Suprapubic skin (tissue), 4 donors: ENCODE data around the gene SLC30A2. TPM values are rescaled to one million over a fixed set of nuclear protein-coding genes. Genes with fewer than 3 reads are reported as not detected.

ENCODE experiments used
- DNase-seq, 2 donors: peaks; one replicate each; pipeline ENCODE4 v3.0.0-alpha.2; 2019; ENCODE audit warnings: low spot score in 2 of 2
- H3K27ac ChIP-seq: fragments of 200-600 bp; sonication (generic); one replicate; pipeline ENCODE4 v1.5.1; 2019
- H3K27me3 ChIP-seq: fragments of 200-600 bp; sonication (generic); one replicate; pipeline ENCODE4 v1.5.1; 2019
- H3K36me3 ChIP-seq: fragments of 200-600 bp; sonication (generic); one replicate; pipeline ENCODE4 v1.5.1; 2019
- H3K4me1 ChIP-seq: fragments of 200-600 bp; sonication (generic); one replicate; pipeline ENCODE4 v1.5.1; 2019
- H3K4me3 ChIP-seq: fragments of 200-600 bp; sonication (generic); one replicate; pipeline ENCODE4 v1.5.1; 2019; ENCODE audit warnings: mild to moderate bottlenecking
- H3K9me3 ChIP-seq: fragments of 200-600 bp; sonication (generic); one replicate; pipeline ENCODE4 v1.5.1; 2019
- EP300 ChIP-seq: sonication (generic); formaldehyde crosslinking; IDR thresholded peaks from one replicate; pipeline ENCODE4 v1.6.1; 2017; ENCODE audit warnings: antibody characterized with exemption
- POLR2A ChIP-seq, 2 donors: fragments of 450-650 bp; IDR thresholded peaks; one replicate each; pipeline ENCODE4 v1.6.1; 2017; ENCODE audit warnings: antibody characterized with exemption in 2 of 2, mild to moderate bottlenecking in 2 of 2, moderate library complexity in 2 of 2
- POLR2AphosphoS5 ChIP-seq, 3 donors: sonication (generic); formaldehyde crosslinking; IDR thresholded peaks; one replicate each; pipeline ENCODE4 v1.6.1; 2017; ENCODE audit warnings: antibody characterized with exemption in 3 of 3
- WGBS: methylation state at CpG from one replicate; pipeline ENCODE4 v1.1.5; 2018; 5-methylcytosine and 5-hydroxymethylcytosine counted together
- total RNA-seq, 4 donors: library from RNA; depleted of rRNA; stranded (reverse); fragments of >200 nt; gene quantifications; one replicate each; pipeline ENCODE4 v1.1.0, GENCODE V29; 2016
- TF ChIP-seq, protein P1 (sequence below), 2 donors: fragments of 200-600 bp in 1 of 2; fragments of 450-650 bp in 1 of 2; sonication (generic) in 1 of 2; IDR thresholded peaks; one replicate each; pipeline ENCODE4 v1.5.1; 2016 to 2019; ENCODE audit warnings: antibody characterized with exemption in 2 of 2, mild to moderate bottlenecking in 1 of 2, moderate library complexity in 1 of 2

SLC30A2 gene
- total RNA-seq, 4 donors from 2014 or later = 0.15 to 2.0 (median 1.1) TPM

DNA sequence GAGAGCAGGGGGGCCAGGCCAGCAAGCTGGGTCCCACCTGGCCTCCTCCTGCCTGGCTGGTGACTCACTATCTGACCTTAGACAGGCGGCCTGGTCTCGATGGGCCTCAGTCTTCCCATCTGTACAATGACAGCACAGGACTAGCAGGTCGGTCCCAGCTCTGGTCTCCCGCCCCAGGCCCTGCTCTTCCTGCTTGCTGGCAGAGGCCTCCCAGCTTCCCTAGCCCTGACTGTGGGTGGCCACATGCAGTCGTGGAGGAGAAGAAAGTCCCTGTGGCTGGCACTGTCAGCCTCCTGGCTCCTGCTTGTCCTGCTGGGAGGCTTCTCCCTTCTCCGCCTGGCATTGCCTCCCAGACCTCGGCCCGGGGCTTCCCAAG, 23.5 kb downstream of the SLC30A2 start:
- H3K4me3 ChIP-seq = peak overlapping the region; percentile 18
- DNase-seq = no peak
- H3K4me1 ChIP-seq = peaks cover 15% of the 10 kb centered on the region
- 58% methylated on average over 4 of the region's 8 CpGs for WGBS
- H3K27me3 ChIP-seq = no peaks in the 10 kb centered on the region
- no peak overlapping the region for H3K27ac ChIP-seq
- H3K9me3 ChIP-seq = no peaks in the 10 kb centered on the region
- H3K36me3 ChIP-seq = no peaks in the 10 kb centered on the region
- TF ChIP-seq, protein P1, sequence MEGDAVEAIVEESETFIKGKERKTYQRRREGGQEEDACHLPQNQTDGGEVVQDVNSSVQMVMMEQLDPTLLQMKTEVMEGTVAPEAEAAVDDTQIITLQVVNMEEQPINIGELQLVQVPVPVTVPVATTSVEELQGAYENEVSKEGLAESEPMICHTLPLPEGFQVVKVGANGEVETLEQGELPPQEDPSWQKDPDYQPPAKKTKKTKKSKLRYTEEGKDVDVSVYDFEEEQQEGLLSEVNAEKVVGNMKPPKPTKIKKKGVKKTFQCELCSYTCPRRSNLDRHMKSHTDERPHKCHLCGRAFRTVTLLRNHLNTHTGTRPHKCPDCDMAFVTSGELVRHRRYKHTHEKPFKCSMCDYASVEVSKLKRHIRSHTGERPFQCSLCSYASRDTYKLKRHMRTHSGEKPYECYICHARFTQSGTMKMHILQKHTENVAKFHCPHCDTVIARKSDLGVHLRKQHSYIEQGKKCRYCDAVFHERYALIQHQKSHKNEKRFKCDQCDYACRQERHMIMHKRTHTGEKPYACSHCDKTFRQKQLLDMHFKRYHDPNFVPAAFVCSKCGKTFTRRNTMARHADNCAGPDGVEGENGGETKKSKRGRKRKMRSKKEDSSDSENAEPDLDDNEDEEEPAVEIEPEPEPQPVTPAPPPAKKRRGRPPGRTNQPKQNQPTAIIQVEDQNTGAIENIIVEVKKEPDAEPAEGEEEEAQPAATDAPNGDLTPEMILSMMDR (IDR thresholded peaks at IDR 0.05) = no peak
- TF ChIP-seq POLR2AphosphoS5 (IDR thresholded peaks at IDR 0.05) = no peak
- no peak for TF ChIP-seq POLR2A (IDR thresholded peaks at IDR 0.05)
- no peak for TF ChIP-seq EP300

DNA sequence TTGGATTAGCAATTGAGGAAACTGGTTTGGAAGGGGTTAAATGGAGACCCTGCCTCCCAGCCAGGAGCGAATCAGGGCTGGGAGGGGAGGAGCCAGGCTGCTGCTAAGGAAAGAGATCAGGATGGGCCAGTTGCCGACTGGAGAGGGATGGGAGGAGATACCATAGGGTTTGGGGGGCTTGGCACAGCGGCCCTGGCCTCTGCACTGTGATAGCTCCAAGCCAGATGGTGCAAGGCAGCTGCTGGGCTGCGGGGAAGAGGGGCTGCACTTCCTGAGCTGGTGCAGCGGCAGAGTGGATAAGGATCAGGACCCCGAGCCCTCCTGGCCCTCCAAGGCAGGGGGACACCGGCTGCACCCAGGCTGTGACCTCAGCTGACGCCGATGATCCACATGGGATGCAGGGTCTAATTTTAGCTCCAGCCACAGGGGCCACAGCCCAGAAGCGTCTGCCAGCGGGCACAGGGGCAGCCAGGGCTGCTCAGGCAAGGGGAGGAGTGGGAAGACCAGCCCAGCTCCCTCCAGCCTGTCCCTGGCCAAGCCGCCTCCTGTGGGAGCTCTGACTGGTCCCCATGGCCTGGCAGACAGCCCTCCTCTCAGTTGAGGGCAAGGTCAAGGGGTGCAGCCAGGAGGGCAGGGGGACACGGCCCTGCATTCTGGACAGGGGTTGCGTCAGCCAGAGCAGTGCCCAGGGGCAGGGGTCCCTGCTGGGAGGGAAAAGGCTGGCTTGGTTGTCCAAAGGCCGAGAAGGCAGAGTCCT, 24.1 kb downstream of the SLC30A2 start, which contains the start of gene EXTL1:
EXTL1 (plus strand) TSS at position 129 of the 757 bp plus-strand sequence. CDS start 872 bp downstream, outside the sequence.
- TF ChIP-seq, protein P1 (IDR thresholded peaks at IDR 0.05) = no peak
- TF ChIP-seq EP300 (no peak), POLR2AphosphoS5 (IDR thresholded peaks at IDR 0.05) (no peak), POLR2A (IDR thresholded peaks at IDR 0.05) (no peak)
- Histone ChIP-seq H3K27me3 (no peaks in the 10 kb centered on the region), H3K36me3 (no peaks in the 10 kb centered on the region), H3K4me3 (peak within 1 kb of the TSS; percentile 18), H3K9me3 (no peaks in the 10 kb centered on the region), H3K4me1 (peaks cover 19% of the 10 kb centered on the region), H3K27ac (no peak within 1 kb of the TSS)
- WGBS = 35% methylated on average over 8 of the region's 15 CpGs
- no peak for DNase-seq

DNA sequence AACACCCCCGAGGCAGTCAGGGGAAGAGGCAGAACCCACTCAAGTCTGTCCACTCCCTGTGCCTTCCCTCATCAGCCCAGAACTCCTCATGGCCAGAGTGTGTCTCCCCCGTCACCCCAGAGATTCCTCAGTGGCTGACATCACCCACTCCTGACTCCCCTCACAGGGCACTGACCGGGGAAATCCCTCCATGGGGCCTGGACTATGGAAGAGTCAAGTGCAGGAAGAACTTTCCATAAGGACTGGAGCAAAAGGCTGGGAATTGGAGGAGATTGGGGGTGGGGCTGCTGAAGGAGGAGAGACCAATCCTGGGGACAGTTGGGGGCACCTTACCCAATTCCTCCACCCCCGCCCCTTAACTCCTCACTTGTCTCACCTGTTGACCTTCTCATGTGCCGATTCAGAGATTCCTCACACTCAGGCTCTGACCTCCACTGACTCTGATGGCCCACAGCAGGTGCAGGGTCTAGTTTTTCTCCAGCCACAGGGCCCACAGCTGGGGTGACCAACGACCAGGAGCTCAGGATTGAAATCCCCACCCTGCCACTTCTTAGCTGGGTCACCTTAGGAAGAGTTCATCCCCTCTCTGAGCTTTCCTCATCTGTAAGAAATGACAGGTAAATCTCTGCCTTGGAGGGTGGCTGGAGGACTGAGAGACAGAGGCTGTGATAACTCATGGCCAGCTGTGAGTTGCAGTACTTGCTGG, 24.8 kb downstream of the SLC30A2 start:
- no peak overlapping the region for H3K27ac ChIP-seq
- no peak for TF ChIP-seq POLR2AphosphoS5 (IDR thresholded peaks at IDR 0.05)
- TF ChIP-seq, protein P1 (IDR thresholded peaks at IDR 0.05) = no peak
- no peak for TF ChIP-seq POLR2A (IDR thresholded peaks at IDR 0.05)
- no peak for TF ChIP-seq EP300
- no peaks in the 10 kb centered on the region for H3K27me3 ChIP-seq
- peaks cover 20% of the 10 kb centered on the region for H3K4me1 ChIP-seq
- H3K36me3 ChIP-seq = no peaks in the 10 kb centered on the region
- no peaks in the 10 kb centered on the region for H3K9me3 ChIP-seq
- H3K4me3 ChIP-seq = no peak overlapping the region
- DNase-seq = no peak
- WGBS = 72% methylated on average over 5 of the region's 6 CpGs

DNA sequence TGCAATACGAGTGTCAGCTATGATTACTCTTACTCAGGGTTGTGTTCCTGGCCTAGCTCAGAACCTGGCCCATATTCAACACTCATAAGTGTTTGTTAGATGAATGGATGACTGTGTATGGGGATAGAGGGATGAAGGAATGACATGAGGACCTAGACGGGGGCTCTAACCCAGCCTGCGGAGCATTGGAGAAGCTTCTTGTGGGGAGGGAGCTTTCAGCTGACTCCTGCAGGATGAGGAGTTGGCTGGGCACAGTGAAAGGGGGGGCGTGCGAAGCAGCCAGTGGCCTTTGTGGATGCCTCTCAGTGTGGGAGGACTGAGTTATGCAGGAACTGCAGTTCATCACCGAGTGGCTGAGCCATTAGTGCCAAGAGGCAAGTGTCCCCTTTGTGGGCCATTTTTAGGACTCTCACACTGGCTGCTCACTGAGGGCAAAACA, 25.6 kb downstream of the SLC30A2 start:
- Histone ChIP-seq H3K27me3 (no peaks in the 10 kb centered on the region), H3K4me3 (no peak overlapping the region), H3K36me3 (no peaks in the 10 kb centered on the region), H3K4me1 (peaks cover 23% of the 10 kb centered on the region), H3K9me3 (no peaks in the 10 kb centered on the region), H3K27ac (no peak overlapping the region)
- 52% methylated on average over 6 of the region's 6 CpGs for WGBS
- TF ChIP-seq, protein P1 (IDR thresholded peaks at IDR 0.05) = no peak
- TF ChIP-seq EP300 (no peak), POLR2AphosphoS5 (IDR thresholded peaks at IDR 0.05) (no peak), POLR2A (IDR thresholded peaks at IDR 0.05) (no peak)
- no peak for DNase-seq
